Endometrial microvascular endothelial cells (primary cell): ENCODE measurements around the gene TCF12. TPM values are rescaled to one million over a fixed set of nuclear protein-coding genes. Genes with fewer than 3 reads are reported as not detected.
"Not testable (repeated sequence)": the region's sequence is repeated elsewhere in the genome, so short reads cannot be mapped to it uniquely, and the experiment has no call there.

Experiments used
- in situ Hi-C: cut with HindIII; loops from 2 replicates; pipeline ENCODE4 v1.10.0; 2017; ENCODE audit warnings: low sequenced_read_pairs, low pct_unique_long_range_greater_than_20kb; ENCODE audit errors: inconsistent ontology term
- total RNA-seq: library from RNA; depleted of rRNA; stranded (reverse); fragments of >200 nt; gene quantifications from one replicate; pipeline ENCODE4 v1.2.3, GENCODE V29; 2015; ENCODE audit errors: inconsistent ontology term

TCF12 gene
- total RNA-seq, 1 donor from 2014 or later: 40.4 TPM

DNA sequence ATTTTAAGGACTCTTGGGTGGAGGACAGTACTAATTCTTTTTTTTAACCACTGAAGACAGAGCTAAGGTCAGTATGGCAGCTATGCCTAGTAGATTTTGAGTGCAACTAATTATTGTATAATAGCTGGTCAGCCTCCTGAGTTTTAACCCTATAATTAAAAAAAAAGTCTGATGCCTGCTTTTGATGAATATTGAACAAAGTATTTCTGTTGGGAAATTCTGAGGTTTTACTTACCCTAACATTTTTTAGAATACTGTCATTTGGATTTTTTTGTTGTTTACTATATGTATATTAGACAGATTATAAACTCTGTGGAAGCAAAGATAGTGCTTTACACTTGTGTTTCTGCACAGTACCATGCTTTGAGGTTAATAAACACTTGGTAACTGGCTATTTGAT lies 20.8 kb downstream of the TCF12 start:
- in situ Hi-C loops: loop anchor here (25.0 kb wide), 1 partner anchor 198 kb away; no protein-coding TSS in a partner anchor

DNA sequence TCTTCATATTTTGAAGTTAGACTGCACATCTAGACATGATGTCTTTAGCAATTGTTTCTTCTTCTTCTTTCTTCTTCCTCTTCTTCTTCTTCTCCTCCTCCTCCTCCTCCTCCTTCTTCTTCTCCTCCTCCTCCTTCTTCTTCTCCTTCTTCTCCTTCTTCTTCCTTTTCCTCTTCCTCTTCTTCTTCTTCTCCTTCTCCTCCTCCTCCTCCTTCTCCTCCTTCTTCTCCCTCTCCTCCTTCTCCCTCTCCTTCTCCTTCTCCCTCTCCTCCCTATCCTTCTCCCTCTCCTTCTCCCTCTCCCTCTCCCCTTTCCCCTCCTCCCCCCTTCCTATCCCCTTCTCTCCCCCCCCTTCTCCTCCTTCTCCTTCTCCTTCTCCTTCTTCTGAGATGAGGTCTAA lies 21.9 kb downstream of the TCF12 start:
- in situ Hi-C loops: loop anchor here (25.0 kb wide), 1 partner anchor 197 kb away; no protein-coding TSS in a partner anchor

DNA sequence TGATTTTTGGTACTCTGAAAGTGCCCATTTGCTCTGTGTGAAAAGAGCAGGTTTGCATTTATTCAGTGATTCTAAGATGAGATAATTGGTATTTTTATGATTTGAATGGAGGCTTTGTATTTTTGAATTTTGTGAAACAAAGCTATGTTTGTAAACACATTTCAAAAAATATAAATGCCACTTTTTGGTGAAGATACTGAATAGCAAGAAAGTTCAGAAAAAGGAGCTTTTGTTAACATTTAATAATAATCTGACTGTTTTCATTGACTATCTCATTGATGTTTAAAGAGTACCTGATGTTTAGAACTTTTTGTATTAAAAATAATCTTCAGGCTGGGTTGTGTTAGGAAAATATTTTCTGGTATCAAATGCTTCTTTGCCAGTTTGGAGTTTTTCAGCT lies 23.7 kb downstream of the TCF12 start:
- in situ Hi-C loops: loop anchor here (25.0 kb wide), 1 partner anchor 195 kb away; no protein-coding TSS in a partner anchor

DNA sequence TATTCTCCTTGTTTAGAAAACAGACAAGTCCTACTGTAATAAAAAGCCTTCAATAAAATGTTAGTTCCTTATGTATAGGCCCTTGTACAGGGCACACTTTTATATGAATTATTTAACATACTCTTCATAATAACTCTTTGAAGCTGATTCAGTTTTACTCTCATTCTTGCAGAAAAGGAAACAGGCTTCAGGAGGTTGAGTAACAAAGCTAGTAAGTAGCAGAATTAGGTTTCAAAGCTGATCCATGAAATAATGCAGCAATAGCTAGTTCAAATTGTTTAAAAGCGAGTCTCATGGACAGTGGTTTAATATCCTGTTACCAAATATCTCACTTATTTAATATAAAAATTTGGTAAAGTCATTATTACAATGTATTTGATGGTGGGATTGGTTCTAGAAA lies 25.0 kb downstream of the TCF12 start:
- in situ Hi-C loops: loop anchor here (25.0 kb wide), 1 partner anchor 194 kb away; no protein-coding TSS in a partner anchor

DNA sequence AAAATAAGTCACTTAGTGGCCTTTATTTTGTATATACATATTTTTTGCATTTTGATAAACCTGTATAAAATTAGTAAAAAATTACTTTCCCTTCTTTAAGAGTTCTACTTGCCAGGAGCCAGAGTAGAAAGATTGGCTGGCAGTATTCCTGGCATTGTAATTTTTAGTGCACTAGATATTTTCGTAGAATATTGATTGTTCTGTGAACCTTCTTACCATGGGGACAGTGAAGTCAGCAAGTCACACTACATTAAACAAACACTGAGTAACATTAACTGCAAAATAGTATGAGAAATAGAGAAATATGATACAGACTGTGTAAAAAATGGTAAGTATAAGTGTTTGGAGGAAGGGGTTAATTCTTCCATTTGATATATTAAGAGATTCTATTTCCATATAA lies 26.0 kb downstream of the TCF12 start:
- in situ Hi-C loops: loop anchor here (25.0 kb wide), 1 partner anchor 193 kb away; no protein-coding TSS in a partner anchor

DNA sequence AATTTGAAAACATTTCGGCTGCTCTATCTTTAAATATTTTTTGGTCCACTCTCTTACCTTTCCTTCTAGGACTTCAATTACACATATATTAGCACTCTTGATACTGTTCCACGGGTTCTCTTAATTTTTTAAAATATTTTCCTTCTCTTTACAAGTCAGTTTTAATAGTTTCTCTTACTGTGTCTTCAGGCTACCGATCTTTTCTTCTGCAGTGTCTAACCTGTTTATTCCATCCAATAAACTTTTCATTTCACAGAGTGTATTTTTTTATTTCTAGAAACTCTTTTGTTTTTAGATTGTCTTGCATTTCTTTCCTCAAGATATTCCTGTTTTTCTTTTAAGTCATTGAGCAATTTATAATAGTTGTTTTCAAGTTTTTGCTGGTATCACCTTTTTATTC lies 27.7 kb downstream of the TCF12 start:
- in situ Hi-C loops: loop anchor here (25.0 kb wide), 1 partner anchor 191 kb away; no protein-coding TSS in a partner anchor

DNA sequence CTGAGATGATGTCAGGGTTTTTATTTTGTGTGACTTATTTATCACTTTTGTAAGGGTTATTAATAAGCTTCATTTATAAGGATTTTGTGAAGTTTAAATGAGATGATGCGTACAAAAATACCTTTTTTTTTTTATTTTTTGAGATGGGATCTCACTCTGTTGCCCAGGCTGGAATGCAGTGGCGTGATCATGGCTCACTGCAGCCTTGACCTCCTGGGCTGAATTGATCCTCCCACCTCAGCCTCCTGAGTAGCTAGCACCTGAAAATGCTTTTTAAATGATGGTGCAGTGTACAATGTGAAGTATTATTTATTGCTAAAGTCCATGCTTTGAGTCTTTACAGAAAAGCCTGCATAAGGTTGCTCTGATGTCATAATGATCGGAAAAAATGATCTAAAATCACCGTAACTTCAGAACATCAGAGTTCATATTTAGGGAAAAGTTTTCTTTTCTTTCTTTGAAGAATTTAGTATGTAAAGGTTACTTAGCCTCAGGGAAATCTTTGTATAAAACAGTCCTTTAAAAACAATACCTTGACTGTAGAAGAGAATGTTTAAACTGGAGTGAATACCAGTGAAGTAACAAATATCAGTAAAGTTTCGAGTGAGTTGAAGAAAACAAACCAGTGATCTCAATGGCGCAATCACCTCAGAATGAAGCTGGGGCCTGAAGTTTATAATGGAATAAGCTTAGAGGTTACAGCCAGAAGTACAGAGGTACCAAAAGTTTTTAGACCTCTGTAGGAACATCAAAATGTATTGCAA lies 29.7 kb downstream of the TCF12 start:
- in situ Hi-C loops: loop anchor here (25.0 kb wide), 1 partner anchor 189 kb away; no protein-coding TSS in a partner anchor

DNA sequence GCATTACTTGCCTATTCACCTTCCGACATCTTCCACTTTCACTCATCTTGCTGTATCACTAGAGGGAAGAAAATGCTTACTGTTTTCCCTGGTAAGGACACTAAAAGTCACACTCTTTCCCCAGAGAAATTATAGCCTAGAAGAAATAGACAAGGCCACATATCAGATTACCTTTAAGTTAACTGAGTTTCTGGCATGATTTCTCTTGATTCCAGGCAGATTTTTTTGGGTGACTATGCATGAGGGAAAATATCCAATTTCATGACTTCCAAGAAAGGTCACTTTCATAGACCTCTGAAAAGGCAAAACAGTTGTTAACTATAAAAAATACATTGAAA lies 30.3 kb downstream of the TCF12 start:
- in situ Hi-C loops: loop anchor here (25.0 kb wide), 1 partner anchor 189 kb away; no protein-coding TSS in a partner anchor

DNA sequence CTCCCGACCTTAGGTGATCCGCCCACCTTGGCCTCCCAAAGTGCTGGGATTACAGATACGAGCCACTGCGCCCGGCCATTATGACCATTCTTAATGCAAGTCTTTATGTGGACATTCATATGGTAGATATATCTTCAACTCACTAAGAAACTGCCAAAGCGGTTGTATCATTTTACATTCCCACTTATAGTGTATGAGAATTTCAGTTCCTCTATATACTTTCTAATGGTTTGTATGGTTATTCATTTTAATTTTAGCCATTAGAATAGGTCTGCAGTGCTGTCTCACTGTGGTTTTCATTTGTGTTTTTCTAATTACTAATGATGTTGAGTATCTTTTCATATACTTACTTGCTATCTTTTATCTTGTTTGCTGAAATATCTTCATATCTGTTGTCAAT lies 32.5 kb downstream of the TCF12 start:
- in situ Hi-C loops: no loop called here

DNA sequence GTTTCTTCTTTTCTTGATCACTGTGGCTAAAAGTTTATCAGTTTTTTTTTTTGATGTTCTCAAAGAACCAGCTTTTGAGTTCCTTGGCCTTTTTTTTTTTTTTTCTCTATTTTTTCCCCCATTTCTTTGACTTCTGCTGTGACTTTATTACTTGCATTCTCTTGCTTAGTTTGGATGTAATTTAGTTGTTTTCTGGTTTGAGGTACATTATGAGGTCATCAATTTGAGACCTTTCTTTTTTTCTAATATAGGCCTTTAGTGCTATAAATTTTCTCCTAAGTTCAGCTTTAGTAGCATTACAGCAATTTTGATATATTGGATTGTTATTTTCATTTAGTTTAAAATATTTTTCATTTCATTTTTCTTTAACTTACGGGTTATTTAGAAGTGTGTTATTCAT lies 35.3 kb downstream of the TCF12 start:
- in situ Hi-C loops: no loop called here

DNA sequence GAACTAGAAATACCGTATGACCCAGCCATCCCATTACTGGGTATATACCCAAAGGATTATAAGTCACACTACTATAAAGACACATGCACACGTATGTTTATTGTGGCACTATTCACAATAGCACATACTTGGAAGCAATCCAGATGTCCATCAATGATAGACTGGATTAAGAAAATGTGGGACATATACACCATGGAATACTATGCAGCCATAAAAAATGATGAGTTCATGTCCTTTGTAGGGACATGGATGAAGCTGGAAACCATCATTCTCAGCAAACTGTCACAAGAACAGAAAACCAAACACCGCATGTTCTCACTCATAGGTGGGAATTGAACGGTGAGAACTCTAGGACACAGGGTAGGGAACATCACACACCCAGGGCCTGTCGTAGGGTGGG lies 36.6 kb downstream of the TCF12 start:
- in situ Hi-C loops: not testable (repeated sequence)

DNA sequence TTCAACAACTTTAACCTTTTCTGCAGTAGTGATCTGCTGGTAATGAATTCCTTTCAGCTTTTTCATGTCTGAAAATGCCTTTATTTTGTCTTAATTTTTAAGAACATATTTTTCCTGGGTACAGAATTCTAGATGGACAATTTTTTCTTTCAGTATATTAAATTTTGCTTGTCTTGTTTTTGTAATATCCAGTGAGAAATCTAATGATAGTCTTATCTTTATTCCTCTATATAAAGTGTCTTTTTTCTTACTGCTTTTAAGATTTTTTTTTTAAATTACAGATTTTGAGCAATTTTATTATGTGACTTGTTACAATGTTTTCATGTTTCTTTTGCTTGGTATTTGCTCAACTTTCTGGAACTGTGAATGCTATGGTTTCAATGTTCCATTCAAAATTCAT lies 38.1 kb downstream of the TCF12 start:
- in situ Hi-C loops: no loop called here

DNA sequence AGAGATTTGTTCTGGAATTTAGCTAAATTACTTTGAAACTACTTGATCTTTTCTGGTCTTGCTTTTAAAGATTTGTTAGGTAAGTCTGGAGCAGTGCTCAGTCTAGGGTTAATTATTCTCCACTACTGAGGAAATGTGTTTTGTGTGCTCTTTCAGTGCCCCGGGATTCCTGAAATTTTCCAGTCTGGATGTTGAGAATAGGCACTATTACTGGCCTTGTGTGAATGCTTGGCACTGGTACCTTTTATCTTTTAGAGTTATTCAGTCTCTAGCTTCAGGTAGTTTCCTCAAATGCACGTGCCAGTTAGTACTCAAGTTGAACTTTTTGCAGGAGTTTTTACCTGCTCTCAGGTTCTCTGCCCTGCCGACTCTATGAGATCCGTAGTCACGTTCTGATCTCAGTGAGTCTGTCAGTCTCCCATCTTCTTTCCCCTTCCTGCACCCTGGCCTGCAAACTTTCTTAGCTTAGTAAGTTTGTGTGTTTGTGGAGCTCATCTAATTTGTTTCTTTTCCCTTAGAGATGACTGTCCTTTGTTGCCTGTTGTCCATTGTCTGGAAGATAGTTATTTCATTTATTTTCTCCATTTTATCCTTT lies 39.5 kb downstream of the TCF12 start:
- in situ Hi-C loops: no loop called here

DNA sequence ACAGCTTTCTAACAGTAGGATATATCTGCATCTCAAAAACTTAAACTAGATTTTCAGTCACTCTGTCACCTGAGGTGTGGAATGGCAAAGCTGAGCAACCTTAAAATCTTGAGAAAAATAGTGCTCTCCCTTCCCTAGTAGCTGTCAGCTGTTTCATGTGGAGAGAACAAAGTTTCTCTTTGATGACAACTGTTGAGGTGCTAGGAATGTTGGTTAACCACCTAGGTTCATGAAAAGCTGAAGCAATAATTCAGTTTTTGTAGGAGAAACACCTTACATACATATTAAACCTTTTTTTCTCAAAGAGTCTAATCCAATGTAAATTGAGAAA lies 40.8 kb downstream of the TCF12 start:
- in situ Hi-C loops: no loop called here

DNA sequence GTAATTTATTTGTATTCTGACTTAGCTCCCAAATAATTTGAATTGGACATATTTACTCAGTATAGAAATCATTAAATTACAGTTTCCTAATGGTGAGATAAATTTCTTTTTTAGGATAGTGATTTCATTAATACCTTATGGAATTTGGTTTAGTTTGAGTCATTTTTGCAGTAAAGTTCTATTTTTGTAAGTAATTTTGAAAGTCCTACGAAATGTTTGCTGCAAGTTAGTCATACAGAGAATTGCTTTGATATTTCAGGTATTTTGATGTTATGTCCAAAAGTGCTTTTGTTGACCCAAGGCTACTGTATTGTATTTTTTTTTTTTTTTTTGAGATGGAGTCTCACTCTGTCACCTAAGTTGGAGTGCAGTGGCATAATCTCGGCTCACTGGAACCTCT lies 41.7 kb downstream of the TCF12 start:
- in situ Hi-C loops: no loop called here

DNA sequence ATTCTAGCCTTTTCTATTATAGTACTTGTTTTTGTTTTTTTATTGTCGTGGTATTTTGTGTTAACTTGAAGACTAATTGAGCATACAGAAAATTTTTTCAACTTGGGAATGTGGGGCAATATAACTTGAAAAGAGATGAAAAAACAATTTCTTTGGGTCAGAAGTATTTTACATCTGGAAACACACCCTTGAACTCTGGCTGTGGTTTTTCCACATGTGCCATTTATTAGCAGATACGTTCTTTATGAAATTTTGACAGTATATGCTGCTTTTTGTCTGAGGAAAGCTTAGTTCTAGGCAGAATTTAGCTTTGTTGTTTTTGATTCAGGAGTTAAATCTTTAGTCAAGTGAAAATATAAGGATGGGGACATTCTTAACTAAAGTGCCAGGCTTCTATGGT lies 44.7 kb downstream of the TCF12 start:
- in situ Hi-C loops: no loop called here

DNA sequence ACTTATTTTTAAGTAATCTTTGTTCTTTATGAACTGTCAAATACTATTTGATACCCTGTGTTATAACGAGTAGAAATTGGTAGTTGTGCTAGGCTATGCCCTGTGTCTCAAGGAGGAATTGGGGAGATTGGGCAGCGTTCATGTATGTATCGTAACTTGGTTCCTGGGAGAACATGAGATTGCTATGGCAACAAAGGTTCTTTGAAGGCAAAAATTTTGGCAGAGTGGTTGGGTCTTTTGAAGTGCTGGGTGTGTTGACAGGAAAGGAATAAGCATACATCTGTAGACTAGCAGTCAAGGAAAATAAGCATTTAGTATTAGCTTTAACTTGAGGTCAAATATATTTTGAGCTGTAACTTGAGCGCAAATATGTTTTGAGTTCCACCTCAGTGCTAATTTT lies 45.3 kb downstream of the TCF12 start:
- in situ Hi-C loops: no loop called here

DNA sequence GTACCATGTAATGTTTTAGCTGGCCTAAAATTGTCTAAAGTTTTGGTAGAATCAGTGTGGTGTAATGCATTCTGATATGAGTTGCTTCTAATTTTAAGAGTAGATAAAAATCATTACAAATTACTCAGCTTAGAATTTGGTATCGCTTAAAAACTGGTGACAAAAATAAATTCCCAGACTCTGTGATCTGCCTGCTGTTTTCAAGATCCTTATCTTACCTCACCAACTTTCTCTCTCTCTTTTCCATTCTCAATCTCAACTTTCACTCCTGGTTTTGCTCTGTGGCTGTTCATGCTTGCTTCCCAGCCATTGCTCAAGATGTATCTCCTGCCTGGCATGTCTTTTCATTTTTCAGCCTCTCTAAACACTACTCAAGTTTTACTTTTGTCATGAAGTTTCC lies 45.7 kb downstream of the TCF12 start:
- in situ Hi-C loops: no loop called here

DNA sequence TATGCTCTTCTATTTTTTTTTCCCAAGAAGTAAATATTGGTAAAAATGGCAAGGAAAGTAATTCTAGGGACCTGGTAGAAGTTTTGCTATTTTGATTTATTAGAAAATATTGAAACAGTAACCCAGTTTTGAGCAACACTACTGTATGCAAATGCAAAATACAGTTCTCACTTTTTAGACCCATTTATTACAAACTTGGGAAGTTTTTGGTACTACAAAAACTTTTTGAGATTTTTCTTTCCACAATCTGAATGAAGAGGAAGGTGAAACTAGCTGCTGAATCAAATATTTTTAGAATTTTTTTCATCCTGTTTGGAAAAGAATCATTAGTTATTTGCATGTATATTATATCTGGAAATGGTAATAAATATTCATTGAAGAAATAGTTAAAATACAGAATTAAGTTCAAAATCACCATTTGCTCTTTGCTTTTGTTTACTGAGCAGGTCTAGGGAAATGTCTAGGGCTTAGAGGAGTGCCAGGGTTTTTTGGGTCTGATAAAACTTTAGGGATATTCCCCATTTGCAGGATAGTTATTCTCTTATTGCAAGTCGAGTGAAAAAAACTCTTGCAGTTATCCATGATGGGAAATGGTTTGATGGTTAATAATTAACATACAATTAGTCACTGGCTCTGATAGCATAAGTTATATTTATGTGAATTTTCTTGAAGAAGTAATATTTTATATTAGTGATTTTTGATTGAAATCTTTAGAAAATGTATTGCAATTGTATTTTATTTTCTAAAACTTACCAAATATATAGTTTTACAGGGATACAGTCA lies 47.0 kb downstream of the TCF12 start:
- in situ Hi-C loops: no loop called here

DNA sequence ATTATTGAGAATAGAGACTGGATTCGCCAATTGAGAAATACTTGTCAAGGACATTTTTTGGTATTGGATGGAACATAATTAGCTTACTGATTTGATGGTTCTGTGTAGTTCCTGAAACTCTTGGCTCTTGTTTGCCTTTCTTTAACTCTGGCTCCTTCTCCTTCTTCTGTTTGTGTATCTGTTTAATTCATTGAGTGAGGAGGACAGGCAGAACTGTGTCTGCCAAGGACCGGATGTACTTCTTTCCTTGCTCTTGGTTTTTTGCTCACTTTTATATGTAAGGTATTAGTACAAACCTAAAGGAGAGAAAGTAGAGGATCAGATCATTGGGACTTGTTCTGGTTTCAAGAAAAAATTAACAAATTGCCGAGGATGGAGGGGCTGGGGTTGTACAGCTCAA lies 48.9 kb downstream of the TCF12 start:
- in situ Hi-C loops: no loop called here
